Thyroid gland (tissue), 4 donors: ENCODE data around the gene IL1RL1. TPM values are rescaled to one million over a fixed set of nuclear protein-coding genes. Genes with fewer than 3 reads are reported as not detected.

Experiments used
- DNase-seq, 2 donors: peaks; one replicate each; pipeline ENCODE4 v3.0.0-alpha.2; 2019
- H3K27ac ChIP-seq, 3 donors: fragments of 200-600 bp; sonication (generic); 1 replicate in 2 of 3; 2 replicates in 1 of 3; pipeline ENCODE4 v1.5.1; 2016 to 2019; ENCODE audit warnings: mild to moderate bottlenecking in 1 of 3, moderate library complexity in 1 of 3
- H3K27me3 ChIP-seq: fragments of 200-600 bp; sonication (generic); one replicate; pipeline ENCODE4 v1.5.1; 2019
- H3K36me3 ChIP-seq, 2 donors: fragments of 200-600 bp; sonication (generic); one replicate each; pipeline ENCODE4 v1.5.1; 2016 to 2019
- H3K4me1 ChIP-seq, 2 donors: fragments of 200-600 bp; sonication (generic); one replicate each; pipeline ENCODE4 v1.5.1; 2017 to 2019
- H3K4me3 ChIP-seq, 3 donors: fragments of 200-600 bp; sonication (generic); replicated peaks in 1 of 3; 1 replicate in 2 of 3; 2 replicates in 1 of 3; pipeline ENCODE4 v1.5.1; 2016; ENCODE audit warnings: mild to moderate bottlenecking in 1 of 3
- H3K9me3 ChIP-seq: fragments of 200-600 bp; sonication (generic); one replicate; pipeline ENCODE4 v1.5.1; 2017
- POLR2A ChIP-seq, 2 donors: fragments of 450-650 bp; IDR thresholded peaks; one replicate each; pipeline ENCODE4 v1.6.1; 2017; ENCODE audit warnings: antibody characterized with exemption in 2 of 2, mild to moderate bottlenecking in 2 of 2, moderate library complexity in 1 of 2
- WGBS, 2 donors: methylation state at CpG; one replicate each; pipeline ENCODE4 v1.1.5; 2017; 5-methylcytosine and 5-hydroxymethylcytosine counted together
- intact Hi-C: fragments of 100-400 bp; cut with DNase I; formaldehyde crosslinking; loops from one replicate; pipeline ENCODE4 v1.15.1; 2023
- total RNA-seq, 4 donors: library from RNA; depleted of rRNA; stranded (reverse); fragments of >200 nt; gene quantifications; one replicate each; pipeline ENCODE4 v1.2.3, GENCODE V29; 2016
- TF ChIP-seq, protein P1 (sequence below), 6 experiments: fragments of 200-600 bp in 3 of 6; fragments of 450-650 bp in 3 of 6; sonication (generic) in 3 of 6; IDR thresholded peaks; one replicate each; pipeline ENCODE4 v1.5.1; 2016 to 2019; ENCODE audit warnings: antibody characterized with exemption in 6 of 6, mild to moderate bottlenecking in 2 of 6, inconsistent platforms in 1 of 6, moderate library complexity in 1 of 6

IL1RL1 gene
- total RNA-seq, 4 donors from 2014 or later, result 1.0 to 5.0 (median 3.1) TPM

DNA sequence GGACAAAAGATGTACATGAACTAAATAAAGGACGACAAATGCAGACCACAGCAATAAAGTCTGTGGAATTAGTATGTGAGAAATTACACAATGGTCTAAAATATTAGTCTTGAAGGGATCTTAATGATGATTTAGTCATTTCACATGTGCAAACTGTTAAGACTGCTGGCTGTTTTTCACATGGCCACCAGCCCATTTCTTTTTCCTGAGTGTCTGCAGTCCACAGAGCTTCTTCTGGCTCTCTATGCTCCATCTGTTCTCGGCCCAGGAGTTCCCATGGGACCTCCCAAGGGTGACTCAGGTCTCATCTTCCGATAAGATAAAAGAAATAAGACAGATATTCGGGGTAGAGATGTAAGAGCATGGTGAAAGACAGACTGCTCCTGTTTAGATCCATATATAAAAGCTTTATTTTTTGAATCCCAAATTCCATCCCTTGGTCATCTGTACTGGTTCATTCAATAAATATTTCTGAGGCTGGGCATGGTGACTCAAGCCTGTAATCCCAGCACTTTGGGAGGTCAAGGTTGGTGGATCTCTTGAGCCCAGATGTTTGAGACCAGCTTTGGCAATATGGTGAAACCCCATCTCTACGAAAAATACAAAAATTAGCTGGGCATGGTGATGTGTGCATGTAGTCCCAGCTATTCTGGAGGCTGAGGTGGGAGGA, 20.1 kb downstream of the IL1RL1 start:
- Histone ChIP-seq H3K27me3 (no peaks in the 10 kb centered on the region), H3K4me3 (no peak overlapping the region), H3K4me1 (peaks cover 9 to 10% of the 10 kb centered on the region in 2 donors), H3K9me3 (no peaks in the 10 kb centered on the region), H3K36me3 (no peaks in the 10 kb centered on the region), H3K27ac (no peak overlapping the region)
- WGBS, 2 donors, result 71 to 85% methylated on average over 5 of the region's 5 CpGs
- DNase-seq, result no peak
- intact Hi-C loops, result no loop called here
- no peak for TF ChIP-seq POLR2A (IDR thresholded peaks at IDR 0.05)
- TF ChIP-seq, protein P1, sequence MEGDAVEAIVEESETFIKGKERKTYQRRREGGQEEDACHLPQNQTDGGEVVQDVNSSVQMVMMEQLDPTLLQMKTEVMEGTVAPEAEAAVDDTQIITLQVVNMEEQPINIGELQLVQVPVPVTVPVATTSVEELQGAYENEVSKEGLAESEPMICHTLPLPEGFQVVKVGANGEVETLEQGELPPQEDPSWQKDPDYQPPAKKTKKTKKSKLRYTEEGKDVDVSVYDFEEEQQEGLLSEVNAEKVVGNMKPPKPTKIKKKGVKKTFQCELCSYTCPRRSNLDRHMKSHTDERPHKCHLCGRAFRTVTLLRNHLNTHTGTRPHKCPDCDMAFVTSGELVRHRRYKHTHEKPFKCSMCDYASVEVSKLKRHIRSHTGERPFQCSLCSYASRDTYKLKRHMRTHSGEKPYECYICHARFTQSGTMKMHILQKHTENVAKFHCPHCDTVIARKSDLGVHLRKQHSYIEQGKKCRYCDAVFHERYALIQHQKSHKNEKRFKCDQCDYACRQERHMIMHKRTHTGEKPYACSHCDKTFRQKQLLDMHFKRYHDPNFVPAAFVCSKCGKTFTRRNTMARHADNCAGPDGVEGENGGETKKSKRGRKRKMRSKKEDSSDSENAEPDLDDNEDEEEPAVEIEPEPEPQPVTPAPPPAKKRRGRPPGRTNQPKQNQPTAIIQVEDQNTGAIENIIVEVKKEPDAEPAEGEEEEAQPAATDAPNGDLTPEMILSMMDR (IDR thresholded peaks at IDR 0.05), result no peak

DNA sequence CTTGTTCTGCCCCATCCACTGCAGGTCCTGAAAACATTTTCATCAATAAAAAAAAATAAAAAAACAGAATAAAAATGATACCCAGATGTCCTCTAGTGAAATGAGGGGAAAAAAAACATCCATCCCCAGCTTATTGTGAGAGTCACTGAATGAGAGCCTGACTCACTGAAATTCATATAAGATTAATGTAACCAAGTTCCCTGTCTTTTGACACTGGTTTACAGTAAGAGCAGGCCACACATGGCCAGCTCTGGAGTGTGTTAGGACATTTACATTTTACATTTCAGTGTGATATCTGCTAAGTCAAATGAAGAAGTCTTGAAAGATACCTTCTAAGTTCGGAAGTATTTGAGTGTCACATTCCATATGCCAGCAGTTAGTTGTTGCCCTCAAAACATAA, 23.1 kb downstream of the IL1RL1 start:
- WGBS, 2 donors, result 94 to 95% methylated on average over 1 of the region's 1 CpG
- intact Hi-C loops, result no loop called here
- H3K36me3 ChIP-seq, result no peaks in the 10 kb centered on the region
- TF ChIP-seq POLR2A (IDR thresholded peaks at IDR 0.05), result no peak
- TF ChIP-seq, protein P1 (IDR thresholded peaks at IDR 0.05), result no peak
- no peak overlapping the region for H3K27ac ChIP-seq
- H3K4me1 ChIP-seq, result peaks cover 13 to 24% of the 10 kb centered on the region in 2 donors
- no peak overlapping the region for H3K4me3 ChIP-seq
- no peaks in the 10 kb centered on the region for H3K27me3 ChIP-seq
- H3K9me3 ChIP-seq, result no peaks in the 10 kb centered on the region
- no peak for DNase-seq

DNA sequence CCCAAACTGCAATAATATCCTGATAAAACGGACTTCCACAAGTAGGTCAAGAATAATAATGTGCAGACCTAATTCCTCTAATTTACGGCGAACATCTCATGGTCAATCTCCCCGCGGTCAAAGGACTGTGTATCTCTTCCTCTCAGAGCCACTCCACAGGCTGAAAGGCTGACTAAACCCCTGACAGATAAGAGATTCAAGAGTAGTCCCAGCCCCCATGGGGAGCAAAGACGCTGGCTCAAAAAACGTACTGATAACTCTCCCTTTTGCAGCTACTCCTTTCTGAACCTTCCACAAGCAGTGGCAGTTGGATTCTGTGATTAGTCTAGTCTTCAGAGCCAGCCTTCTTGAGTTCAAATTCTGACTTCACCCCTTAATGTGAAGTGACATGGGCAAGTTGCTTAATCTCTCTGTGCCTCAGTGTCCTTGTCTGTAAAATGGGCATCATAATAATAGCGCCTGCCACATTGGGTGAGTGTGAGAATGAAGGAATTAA, 24.6 kb downstream of the IL1RL1 start:
- peak in 1 of 2 donors; percentile 3 for DNase-seq
- Histone ChIP-seq H3K4me1 (peaks cover 13 to 24% of the 10 kb centered on the region in 2 donors), H3K36me3 (no peaks in the 10 kb centered on the region), H3K27me3 (no peaks in the 10 kb centered on the region), H3K4me3 (no peak overlapping the region), H3K27ac (peak overlapping the region in 2 of 3 donors; percentile 47 to 80), H3K9me3 (no peaks in the 10 kb centered on the region)
- no peak for TF ChIP-seq POLR2A (IDR thresholded peaks at IDR 0.05)
- TF ChIP-seq, protein P1 (IDR thresholded peaks at IDR 0.05), result no peak
- intact Hi-C loops, result no loop called here
- 24 to 37% methylated on average over 8 of the region's 8 CpGs for WGBS, 2 donors

DNA sequence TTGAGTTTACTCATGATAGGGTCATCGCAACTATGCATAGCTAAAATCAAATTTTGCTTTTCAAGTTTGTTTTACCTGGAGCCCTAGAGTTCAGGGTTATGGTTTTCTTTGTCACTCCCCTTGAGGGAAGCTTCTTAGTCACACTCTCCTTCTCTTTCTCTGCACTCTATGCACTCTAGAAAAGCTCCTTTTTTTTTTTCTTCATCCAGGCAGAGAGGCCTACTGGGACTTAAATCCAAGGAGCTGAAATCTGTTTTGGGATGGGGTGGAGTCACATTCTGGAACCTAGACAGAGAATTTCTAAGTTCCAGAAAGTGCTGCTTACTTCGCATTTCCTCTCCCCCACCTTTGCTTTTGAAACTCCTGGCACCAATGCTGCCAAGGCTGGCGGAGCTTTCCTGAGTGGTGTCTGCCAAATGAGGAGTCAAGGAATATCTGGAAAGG, 25.2 kb downstream of the IL1RL1 start:
- peak overlapping the region; percentile 42 to 80 (median 68) for H3K27ac ChIP-seq
- H3K27me3 ChIP-seq, result no peaks in the 10 kb centered on the region
- intact Hi-C loops, result no loop called here
- H3K4me1 ChIP-seq, result peaks cover 13 to 24% of the 10 kb centered on the region in 2 donors
- TF ChIP-seq, protein P1 (IDR thresholded peaks at IDR 0.05), result no peak
- no peak for TF ChIP-seq POLR2A (IDR thresholded peaks at IDR 0.05)
- WGBS, 2 donors, result 27 to 39% methylated on average over 3 of the region's 3 CpGs
- H3K36me3 ChIP-seq, result no peaks in the 10 kb centered on the region
- DNase-seq, result peak; percentile 57 to 65
- no peaks in the 10 kb centered on the region for H3K9me3 ChIP-seq
- no peak overlapping the region for H3K4me3 ChIP-seq

DNA sequence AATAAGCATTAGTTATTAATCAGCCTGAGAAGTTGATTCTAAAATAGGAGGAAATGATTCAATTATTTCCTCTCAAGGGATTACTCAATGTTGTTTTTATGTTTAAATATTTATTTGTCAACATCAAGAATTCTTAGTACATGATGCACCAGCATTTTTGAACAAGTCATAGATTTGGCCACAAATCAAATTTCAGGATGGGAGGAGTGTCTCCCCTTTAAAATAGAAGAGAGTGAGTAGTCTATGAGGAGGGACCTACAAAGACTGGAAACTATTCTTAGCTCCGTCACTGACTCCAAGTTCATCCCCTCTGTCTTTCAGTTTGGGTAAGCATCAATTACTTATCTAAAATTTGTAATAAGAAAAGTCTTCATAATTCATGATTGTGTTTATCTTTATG, 25.6 kb downstream of the IL1RL1 start:
- 68 to 71% methylated on average over 1 of the region's 1 CpG for WGBS, 2 donors
- Histone ChIP-seq H3K27ac (peak overlapping the region; percentile 42 to 80 (median 68)), H3K4me3 (no peak overlapping the region), H3K36me3 (no peaks in the 10 kb centered on the region), H3K27me3 (no peaks in the 10 kb centered on the region), H3K4me1 (peaks cover 13 to 24% of the 10 kb centered on the region in 2 donors), H3K9me3 (no peaks in the 10 kb centered on the region)
- TF ChIP-seq, protein P1 (IDR thresholded peaks at IDR 0.05), result no peak
- TF ChIP-seq POLR2A (IDR thresholded peaks at IDR 0.05), result no peak
- intact Hi-C loops, result no loop called here
- no peak for DNase-seq
